ENCODE results near the gene CTNNA2.

DNA sequence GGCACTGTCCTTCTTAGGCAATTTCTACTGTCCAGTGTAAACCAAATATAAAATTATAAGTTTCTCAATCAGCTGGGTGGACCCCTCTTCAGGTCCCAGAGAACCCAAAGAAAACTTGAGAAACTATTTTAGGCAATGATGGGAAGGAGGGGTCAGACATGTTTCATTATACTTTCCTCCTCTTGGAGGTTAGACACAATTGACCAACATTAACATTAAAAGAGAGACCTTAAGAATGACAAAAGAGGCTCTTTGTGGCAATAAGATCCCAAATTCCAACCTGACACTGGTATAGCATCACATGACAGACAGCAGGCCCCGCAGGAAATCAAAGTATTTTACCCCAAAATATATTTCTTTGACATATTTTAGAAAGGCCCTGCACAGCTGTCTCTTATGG, 718.6 kb downstream of the CTNNA2 start:
- TF ChIP-seq, protein P1, sequence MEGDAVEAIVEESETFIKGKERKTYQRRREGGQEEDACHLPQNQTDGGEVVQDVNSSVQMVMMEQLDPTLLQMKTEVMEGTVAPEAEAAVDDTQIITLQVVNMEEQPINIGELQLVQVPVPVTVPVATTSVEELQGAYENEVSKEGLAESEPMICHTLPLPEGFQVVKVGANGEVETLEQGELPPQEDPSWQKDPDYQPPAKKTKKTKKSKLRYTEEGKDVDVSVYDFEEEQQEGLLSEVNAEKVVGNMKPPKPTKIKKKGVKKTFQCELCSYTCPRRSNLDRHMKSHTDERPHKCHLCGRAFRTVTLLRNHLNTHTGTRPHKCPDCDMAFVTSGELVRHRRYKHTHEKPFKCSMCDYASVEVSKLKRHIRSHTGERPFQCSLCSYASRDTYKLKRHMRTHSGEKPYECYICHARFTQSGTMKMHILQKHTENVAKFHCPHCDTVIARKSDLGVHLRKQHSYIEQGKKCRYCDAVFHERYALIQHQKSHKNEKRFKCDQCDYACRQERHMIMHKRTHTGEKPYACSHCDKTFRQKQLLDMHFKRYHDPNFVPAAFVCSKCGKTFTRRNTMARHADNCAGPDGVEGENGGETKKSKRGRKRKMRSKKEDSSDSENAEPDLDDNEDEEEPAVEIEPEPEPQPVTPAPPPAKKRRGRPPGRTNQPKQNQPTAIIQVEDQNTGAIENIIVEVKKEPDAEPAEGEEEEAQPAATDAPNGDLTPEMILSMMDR (IDR thresholded peaks at IDR 0.05): no peak
- no peak for TF ChIP-seq POLR2A (IDR thresholded peaks at IDR 0.05)
